HG02840 (cell line): Measurements from ENCODE around the gene SLC7A4.
"Not testable (repeated sequence)": the region's sequence is repeated elsewhere in the genome, so short reads cannot be mapped to it uniquely, and the experiment has no call there.

Experiments used
- ATAC-seq: cut with Tn5 transposase; IDR thresholded peaks from one replicate; pipeline ENCODE4 v1.9.1; 2021; ENCODE audit warnings: mild to moderate bottlenecking, moderate library complexity, moderate number of reproducible peaks; ENCODE audit not compliant: unreplicated experiment, low FRiP score

The SLC7A4 gene

GRCh38 chr22:21043860-21044535 lies 11.6 kb upstream of the SLC7A4 start:
- ATAC-seq = no peak

GRCh38 chr22:21042978-21043859 lies 10.9 kb upstream of the SLC7A4 start:
- no peak for ATAC-seq

- no peak for ATAC-seq
Measured at GRCh38 chr22:21041937-21042336, 9.6 kb upstream of the SLC7A4 start.

- ATAC-seq = not testable (repeated sequence)
Measured at GRCh38 chr22:21039158-21039557, 6.8 kb upstream of the SLC7A4 start.

- no peak for ATAC-seq
Measured at GRCh38 chr22:21038405-21038804, 6.0 kb upstream of the SLC7A4 start.

DNA sequence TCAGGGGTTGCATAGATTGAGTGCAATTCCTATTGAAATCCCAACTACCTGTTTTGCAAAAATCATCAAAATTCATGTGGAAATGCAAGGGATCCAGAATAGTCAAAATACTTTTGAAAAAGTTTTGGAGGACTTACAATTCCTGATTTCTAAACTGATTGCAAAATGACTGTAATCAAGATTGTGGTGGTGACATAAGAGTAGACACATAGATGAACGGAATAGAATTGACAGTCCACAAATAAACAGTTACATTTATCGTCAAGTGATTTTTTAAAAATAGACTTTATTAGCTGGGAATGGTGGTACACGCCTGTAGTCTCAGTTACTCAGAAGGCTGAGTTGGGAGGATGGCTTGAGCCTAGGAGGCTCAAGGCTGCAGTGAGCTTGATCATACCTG lies 2.6 kb upstream of the SLC7A4 start:
- no peak for ATAC-seq

GRCh38 chr22:21033895-21034294 lies 1.5 kb upstream of the SLC7A4 start:
- ATAC-seq = no peak

DNA sequence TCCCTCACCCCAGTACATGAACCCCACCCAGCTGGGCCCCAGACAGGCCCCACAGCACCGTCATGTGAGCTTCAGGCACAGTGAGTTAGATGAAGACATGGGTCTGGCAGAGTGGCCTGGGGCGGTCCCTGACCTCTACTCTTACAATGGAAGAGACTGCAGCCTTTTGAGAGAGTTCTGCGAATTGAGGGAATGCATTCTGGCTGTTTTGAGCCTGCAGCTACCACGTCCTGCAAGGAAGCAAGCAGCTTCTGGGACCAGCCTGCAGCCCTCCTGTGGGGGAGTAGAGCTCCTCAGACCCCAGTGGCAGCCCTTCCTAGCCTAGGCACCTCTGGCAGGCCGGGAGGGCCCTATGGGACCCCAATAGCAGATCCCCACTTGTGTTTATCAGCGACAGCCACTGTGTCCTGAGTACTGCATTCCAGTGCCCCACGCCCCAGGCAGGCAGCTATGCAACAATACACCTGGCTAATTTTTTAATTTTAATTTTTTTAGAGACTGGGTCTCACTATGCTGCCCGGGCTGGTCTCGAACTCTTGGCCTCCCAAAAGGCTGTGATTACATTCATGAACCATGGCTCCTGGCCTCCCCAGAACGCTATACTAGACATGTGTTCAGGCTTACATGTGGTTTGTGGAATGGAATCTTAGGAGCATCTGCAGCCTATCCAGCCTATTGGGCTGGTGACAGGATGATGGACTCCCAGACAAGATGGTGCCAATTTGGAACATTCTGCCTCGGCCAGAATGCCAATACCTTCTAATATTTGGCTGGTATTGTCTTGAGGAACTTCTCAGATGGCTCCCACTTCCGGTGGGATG lies 717 bp upstream of the SLC7A4 start:
- no peak for ATAC-seq

DNA sequence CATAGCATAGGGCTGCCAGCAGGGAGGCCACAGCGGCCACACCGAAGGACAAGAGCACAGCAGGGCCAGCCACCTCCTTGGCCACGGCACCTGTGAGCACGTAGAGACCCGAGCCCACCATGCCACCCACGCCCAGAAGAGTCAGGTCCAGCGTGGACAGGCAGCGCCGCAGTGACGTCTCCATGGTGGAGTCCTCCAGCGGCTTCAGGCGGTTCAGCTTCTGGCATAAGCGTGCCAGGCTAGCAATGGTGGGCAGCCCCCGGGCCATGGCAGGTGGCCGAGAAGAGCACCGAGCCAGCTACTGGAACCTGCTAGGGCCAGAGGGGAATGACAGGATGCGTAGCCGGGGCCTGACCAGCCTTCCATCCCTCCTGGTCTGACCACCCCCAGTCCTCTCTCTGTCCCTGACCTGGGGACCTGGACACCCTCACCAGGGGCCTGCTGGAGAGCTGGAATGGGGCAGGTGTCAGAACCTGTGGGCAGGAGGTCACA lies 770 bp downstream of the SLC7A4 start:
- ATAC-seq = no peak

DNA sequence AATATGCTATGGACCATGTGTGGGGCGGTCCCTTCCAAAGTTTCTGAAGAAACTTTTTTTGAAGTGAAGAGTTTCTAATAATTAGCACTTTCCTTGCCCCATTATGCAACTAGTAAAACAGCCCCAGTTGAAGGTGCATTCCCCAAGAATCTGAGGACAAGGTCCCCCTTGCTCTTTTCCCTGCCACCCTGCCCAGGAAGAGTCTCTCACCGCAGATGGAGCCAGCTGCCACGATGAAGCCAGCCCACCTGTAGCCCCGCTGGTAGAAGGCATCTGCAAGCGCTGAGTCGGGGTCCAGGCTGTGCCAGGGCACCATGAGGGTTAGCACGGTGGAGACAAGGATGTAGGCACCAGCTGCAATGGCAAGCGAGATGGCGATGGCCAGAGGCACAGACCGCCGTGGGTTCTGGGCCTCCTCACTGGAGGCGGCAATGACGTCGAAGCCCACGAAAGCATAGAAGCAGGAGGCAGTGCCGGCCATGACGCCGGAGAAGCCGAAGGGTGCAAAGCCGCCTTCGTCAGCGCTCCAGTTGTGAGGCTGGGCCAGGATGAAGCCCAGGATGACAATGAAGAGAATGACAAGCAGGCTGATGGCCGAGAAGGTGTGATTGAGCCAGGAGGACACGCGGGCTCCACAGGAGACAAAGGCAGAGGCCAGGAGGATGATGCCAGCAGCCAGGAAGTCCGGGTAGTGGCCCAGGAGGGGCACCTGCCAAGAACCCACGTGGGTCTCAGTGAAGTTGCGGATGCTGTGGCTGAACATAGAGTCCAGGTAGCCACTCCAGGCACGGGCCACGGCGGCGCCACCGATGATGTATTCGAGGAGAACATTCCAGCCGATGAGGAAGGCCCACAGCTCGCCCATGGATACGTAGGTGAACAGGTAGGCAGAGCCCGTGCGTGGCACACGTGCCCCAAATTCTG lies 1.5 kb downstream of the SLC7A4 start:
- ATAC-seq = no peak

DNA sequence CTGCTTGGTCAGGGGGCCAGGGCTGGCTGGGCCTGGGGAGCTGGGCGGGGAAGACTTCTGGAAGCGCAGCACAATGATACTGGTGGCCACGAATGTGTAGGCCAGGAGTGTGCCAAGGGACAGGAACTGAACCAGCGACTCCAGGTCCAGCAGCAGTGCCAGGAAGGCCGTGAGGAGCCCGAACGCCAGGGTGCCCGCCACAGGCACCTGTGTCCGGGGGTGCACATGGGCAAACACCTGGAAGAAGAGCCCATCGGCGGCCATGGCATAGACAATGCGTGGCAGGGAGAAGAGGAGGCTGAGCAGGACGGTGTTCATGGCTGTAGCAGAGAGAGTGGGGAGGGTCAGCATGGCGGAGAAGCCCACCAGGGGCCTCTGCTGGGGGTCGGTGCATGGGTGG lies 2.3 kb downstream of the SLC7A4 start:
- no peak for ATAC-seq

- ATAC-seq = no peak
Measured at GRCh38 chr22:21029486-21030025, 2.8 kb downstream of the SLC7A4 start.

DNA sequence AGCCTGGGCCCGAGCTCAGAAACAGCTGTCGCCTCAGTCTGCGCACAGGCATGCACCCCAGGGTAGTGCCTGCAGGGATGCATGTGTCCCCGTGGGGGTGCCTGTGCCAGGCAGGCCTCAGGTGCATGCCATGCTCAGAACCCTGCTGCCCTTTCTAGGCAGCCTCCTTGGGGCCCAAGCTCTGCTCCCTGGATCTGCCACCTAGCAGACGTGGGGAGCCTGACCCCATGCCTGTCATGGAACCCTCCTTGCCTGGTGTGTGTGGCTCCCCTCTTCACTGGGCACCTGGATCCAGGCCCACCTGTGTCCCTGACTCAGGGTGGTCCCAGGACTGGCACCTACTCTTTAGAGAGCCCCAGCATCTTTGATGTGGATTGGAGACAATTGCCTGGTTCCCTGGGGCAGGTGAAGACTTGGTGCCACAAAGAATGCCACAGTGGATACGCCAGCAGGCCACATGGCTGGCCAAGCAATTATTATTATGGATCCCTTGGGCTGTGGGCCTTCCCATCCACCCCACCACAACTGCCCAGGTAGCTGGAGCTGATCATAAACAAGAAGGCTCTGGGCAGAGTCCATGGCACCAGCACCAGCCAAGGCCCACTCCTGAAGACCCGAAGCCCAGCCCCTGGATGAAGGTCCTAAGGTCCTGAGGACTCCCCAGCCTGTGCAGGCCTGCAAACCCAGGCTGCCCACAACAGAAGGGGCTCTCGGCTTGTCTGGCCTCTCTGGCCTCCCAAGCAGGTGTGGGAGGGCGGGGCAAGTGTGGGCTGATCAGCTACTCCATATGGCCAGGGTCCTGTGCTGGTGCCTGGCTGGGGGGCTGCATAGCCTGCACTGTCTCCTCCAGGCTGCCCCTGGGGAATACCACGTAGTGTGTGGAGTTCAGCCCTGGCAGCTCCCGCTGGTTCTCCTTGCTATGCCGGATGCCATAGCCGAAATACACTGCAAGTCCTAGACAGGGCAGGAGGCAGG lies 3.8 kb downstream of the SLC7A4 start:
- ATAC-seq = no peak

DNA sequence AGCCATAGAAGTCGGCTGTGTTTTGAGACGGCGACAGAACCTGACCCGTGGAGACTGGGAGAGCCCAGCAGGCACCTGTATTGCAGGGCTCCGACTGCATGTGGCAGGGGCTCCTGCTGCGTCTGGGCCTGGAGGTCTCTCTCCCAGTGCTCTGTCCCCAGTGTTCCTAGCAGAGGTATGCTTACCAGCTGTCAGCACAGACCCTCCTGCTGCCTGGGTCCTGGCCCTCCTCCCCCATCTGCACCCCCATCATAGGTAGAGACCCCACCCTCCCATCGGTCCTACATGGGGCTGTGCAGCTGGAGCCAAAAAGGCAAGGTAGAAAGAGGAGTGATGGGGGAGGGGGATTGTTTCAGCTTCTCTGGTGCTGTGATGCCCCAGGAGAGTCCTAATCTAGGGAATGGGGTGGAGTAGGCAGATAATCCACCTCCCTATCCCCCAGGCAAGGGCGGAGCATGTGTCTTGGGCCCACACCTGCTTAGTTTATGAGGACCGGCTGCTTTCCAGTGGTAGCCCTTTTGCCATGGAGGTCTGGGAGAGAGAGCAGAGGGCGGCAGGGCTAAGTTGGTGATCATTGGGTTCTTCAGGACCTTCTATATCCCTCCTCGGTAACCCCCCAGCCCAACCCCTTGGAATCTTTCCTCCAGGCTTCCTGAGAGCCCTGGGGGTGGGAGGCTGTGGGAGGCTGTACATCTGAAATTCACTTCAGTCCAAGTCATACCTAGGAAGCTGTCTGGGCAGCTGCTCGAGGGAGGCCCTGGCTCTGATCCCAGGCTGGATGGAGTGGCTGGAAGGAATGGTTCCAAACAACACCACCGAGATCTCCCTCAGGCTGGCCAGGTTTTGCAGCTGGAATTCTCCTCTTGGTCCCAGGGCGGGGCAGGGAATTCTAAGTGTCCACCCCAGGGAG lies 5.3 kb downstream of the SLC7A4 start:
- no peak for ATAC-seq

- ATAC-seq = no peak
Measured at GRCh38 chr22:21025763-21026755, 6.3 kb downstream of the SLC7A4 start.

GRCh38 chr22:21025266-21025665 lies 7.1 kb downstream of the SLC7A4 start:
- ATAC-seq = no peak
